Activated CD8-positive, alpha-beta T cell treated with anti-CD3 and anti-CD28 coated beads for 36 hours (primary cell): ENCODE data around the gene EN2. TPM values are rescaled to one million over a fixed set of nuclear protein-coding genes. Genes with fewer than 3 reads are reported as not detected.
A peak's percentile ranks its signal among the peaks of the same experiment; 100 is the strongest.

Experiments
- ATAC-seq: fragments of 200-7000 bp; cut with Tn5 transposase; one replicate; pipeline ENCODE4 v1.10.0; 2021; ENCODE audit warnings: mild to moderate bottlenecking, moderate library complexity
- CTCF ChIA-PET: fragments of 350-600 bp; sonication (Branson Sonifier 250); formaldehyde crosslinking; loops from one replicate; lab custom pipeline; 2021; ENCODE audit warnings: antibody characterized with exemption; lab: Charles Lee
- POLR2A ChIA-PET: fragments of 350-600 bp; sonication (Branson Sonifier 250); formaldehyde crosslinking; loops from one replicate; lab custom pipeline; 2021; ENCODE audit warnings: antibody characterized with exemption; lab: Charles Lee
- DNase-seq: peaks from one replicate; pipeline ENCODE4 v3.0.0-alpha.2; 2020
- H3K27ac Mint-ChIP-seq: one replicate; pipeline ENCODE4 v1.8.0; 2021; ENCODE audit warnings: mild to moderate bottlenecking, mixed read lengths
- H3K27me3 Mint-ChIP-seq: one replicate; pipeline ENCODE4 v1.8.0; 2021; ENCODE audit warnings: mixed read lengths
- H3K36me3 Mint-ChIP-seq: one replicate; pipeline ENCODE4 v1.8.0; 2021; ENCODE audit warnings: low read depth, mixed read lengths
- H3K4me1 Mint-ChIP-seq: one replicate; pipeline ENCODE4 v1.8.0; 2021; ENCODE audit warnings: low read depth, mixed read lengths
- H3K4me3 Mint-ChIP-seq: one replicate; pipeline ENCODE4 v1.8.0; 2021; ENCODE audit warnings: mild to moderate bottlenecking, moderate library complexity, mixed read lengths
- H3K9me3 Mint-ChIP-seq: one replicate; pipeline ENCODE4 v1.8.0; 2021; ENCODE audit warnings: mixed read lengths
- CTCF ChIP-seq: fragments of 200-600 bp; IDR thresholded peaks from one replicate; pipeline ENCODE4 v1.8.0; 2022; ENCODE audit warnings: antibody characterized with exemption, mild to moderate bottlenecking
- intact Hi-C: fragments of 100-400 bp; cut with micrococcal nuclease; formaldehyde crosslinking; loops from one replicate; pipeline ENCODE4 v1.10.0; 2022
- total RNA-seq, 2 experiments: library from RNA; stranded (reverse); gene quantifications; one replicate each; pipeline ENCODE4 v1.2.3, GENCODE V29; 2021

Gene EN2
- total RNA-seq, 2 experiments from 2014 or later, result not detected

GRCh38 chr7:155505422-155505793, 47.5 kb downstream of the EN2 start:
- CTCF ChIA-PET, result no interaction called here
- peaks cover 73% of the 10 kb centered on the region for H3K27me3 Mint-ChIP-seq

GRCh38 chr7:155506854-155507337, 49.0 kb downstream of the EN2 start:
- peaks cover 19% of the 10 kb centered on the region for H3K4me1 Mint-ChIP-seq
- DNase-seq (peak; percentile 45), ATAC-seq (no peak)
- no peaks in the 10 kb centered on the region for H3K9me3 Mint-ChIP-seq
- CTCF ChIA-PET, result interaction anchor here (0.9 to 1.2 kb wide), 2 partner anchors 17 to 26 kb away, joined by 3 read pairs; no protein-coding TSS in a partner anchor
- POLR2A ChIA-PET, result interaction anchor here (1.2 kb wide), 1 partner anchor 10 kb away, joined by 3 read pairs; no protein-coding TSS in a partner anchor
- TF ChIP-seq CTCF, result no peak
- H3K36me3 Mint-ChIP-seq, result no peaks in the 10 kb centered on the region
- peaks cover 75% of the 10 kb centered on the region for H3K27me3 Mint-ChIP-seq
- H3K4me3 Mint-ChIP-seq, result no peak overlapping the region
- intact Hi-C loops, result loop anchor here (5.0 to 10.0 kb wide), 4 partner anchors 40 to 1498 kb away; no protein-coding TSS in a partner anchor
- H3K27ac Mint-ChIP-seq, result no peak overlapping the region

More at GRCh38 chr7:155505422-155505793, 47.5 kb downstream of the EN2 start:
- intact Hi-C loops, result loop anchor here (5.0 to 10.0 kb wide), 4 partner anchors 38 to 1499 kb away; no protein-coding TSS in a partner anchor
- Mint-ChIP-seq H3K9me3 (no peaks in the 10 kb centered on the region), H3K36me3 (no peaks in the 10 kb centered on the region), H3K27ac (no peak overlapping the region), H3K4me1 (peaks cover 18% of the 10 kb centered on the region), H3K4me3 (no peak overlapping the region)
- POLR2A ChIA-PET, result no interaction called here
- no peak for TF ChIP-seq CTCF
- DNase-seq (no peak), ATAC-seq (no peak)

- Mint-ChIP-seq H3K4me1 (peaks cover 19% of the 10 kb centered on the region), H3K4me3 (no peak overlapping the region), H3K27me3 (peaks cover 78% of the 10 kb centered on the region), H3K9me3 (no peaks in the 10 kb centered on the region), H3K27ac (no peak overlapping the region), H3K36me3 (no peaks in the 10 kb centered on the region)
- POLR2A ChIA-PET, result interaction anchor here (1.2 kb wide), 1 partner anchor 10 kb away, joined by 3 read pairs; no protein-coding TSS in a partner anchor
- TF ChIP-seq CTCF, result no peak
- no peak for ATAC-seq
- DNase-seq, result no peak
- CTCF ChIA-PET, result interaction anchor here (0.9 to 1.2 kb wide), 2 partner anchors 18 to 26 kb away, joined by 3 read pairs; no protein-coding TSS in a partner anchor
- intact Hi-C loops, result loop anchor here (5.0 to 10.0 kb wide), 4 partner anchors 40 to 1497 kb away; no protein-coding TSS in a partner anchor
These were observed 49.6 kb downstream of the EN2 start for GRCh38 chr7:155507576-155507975.

- peak overlapping the region; percentile 21 for H3K4me3 Mint-ChIP-seq
- H3K27ac Mint-ChIP-seq, result no peak overlapping the region
- H3K4me1 Mint-ChIP-seq, result peaks cover 19% of the 10 kb centered on the region
These were observed 50.7 kb downstream of the EN2 start for GRCh38 chr7:155508376-155509358.

More at GRCh38 chr7:155508376-155509358, 50.7 kb downstream of the EN2 start:
- intact Hi-C loops, result loop anchor here (2.0 to 10.0 kb wide), 5 partner anchors 41 to 1496 kb away; no protein-coding TSS in a partner anchor
- no peak for ATAC-seq
- CTCF ChIA-PET, result interaction anchor here (1.0 kb wide), 1 partner anchor 129 kb away, joined by 4 read pairs; no protein-coding TSS in a partner anchor
- TF ChIP-seq CTCF, result no peak
- Mint-ChIP-seq H3K36me3 (no peaks in the 10 kb centered on the region), H3K9me3 (no peaks in the 10 kb centered on the region), H3K27me3 (peaks cover 74% of the 10 kb centered on the region)
- DNase-seq, result no peak
- POLR2A ChIA-PET, result interaction anchor here (0.6 kb wide), 1 partner anchor 52 kb away, joined by 3 read pairs; no protein-coding TSS in a partner anchor
